Stimulated activated naive CD4-positive, alpha-beta T cell treated with Interleukin-2 at 50 U/mL for 16 hours (primary cell): ENCODE data around the gene SCAMP3.
A peak's percentile ranks its signal among the peaks of the same experiment; 100 is the strongest.
"Not testable (repeated sequence)": the region's sequence is repeated elsewhere in the genome, so short reads cannot be mapped to it uniquely, and the experiment has no call there.

Source experiments
- DNase-seq: peaks from one replicate; lab custom pipeline; 2025; lab: John Stamatoyannopoulos, UW

SCAMP3 gene

DNA sequence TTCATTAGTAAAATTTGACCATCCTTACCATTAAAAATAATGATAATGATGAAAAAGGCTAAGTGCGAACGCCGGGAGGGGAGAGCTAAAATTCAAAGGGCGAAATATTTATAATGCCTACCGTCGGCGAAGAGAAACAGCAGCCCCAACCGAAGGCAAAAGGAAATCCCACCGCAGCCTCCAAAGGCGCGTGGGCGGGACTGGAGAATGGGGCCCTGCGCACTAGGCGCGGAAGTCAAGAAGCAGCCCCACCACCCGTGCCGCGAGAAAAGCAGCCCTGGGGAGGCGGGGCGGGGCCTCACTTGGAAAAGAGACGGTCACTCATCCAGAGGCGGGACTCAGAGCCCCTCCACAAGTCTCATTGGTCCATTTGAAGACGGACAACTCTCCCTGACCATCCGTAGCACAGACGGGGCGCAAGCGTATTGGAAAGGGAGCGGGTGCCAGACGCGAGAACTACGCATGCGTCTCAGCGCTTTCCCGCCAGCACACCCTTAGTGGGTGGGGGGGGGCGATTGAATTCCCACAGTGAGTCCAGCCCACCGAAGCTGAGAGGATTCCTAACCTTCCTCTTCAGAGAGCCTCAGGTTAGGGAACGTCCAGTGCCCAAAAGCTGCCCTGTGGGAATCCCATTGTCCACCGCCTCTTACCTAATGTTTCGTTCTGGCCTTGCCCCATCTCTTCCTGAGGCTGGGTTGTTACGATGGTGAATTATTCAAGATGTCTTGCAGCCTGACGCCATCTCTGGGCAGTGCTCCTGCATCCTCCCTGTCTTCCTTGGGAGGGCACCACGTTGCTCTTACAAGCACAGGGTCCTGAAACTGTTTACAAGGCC lies 34.7 kb downstream of the SCAMP3 start:
- DNase-seq, result peak; percentile 99

- peak; percentile 58 for DNase-seq
Observed at GRCh38 chr1:155226910-155227260, 35.3 kb downstream of the SCAMP3 start.

- DNase-seq, result peak; percentile 81
Observed at GRCh38 chr1:155226188-155226909, 35.8 kb downstream of the SCAMP3 start.

DNA sequence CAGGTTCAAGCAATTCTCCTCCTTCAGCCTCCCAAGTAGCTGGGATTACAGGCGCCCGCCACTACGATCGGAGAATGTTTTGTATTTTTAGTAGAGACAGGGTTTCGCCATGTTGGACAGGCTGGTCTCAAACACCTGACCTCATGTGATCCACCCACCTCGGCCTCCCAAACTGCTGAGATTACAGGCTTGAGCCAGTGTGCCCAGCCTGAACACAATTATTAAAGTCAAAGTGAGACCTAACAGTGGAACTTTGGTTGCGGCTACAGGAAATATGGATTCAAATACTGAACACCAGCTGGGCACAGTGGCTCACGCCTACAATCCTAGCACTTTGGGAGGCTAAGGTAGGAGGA lies 36.8 kb downstream of the SCAMP3 start:
- not testable (repeated sequence) for DNase-seq

- no peak for DNase-seq
Observed at GRCh38 chr1:155223047-155223446, 39.1 kb downstream of the SCAMP3 start.

GRCh38 chr1:155220211-155220965 lies 41.8 kb downstream of the SCAMP3 start:
- DNase-seq, result not testable (repeated sequence)

DNA sequence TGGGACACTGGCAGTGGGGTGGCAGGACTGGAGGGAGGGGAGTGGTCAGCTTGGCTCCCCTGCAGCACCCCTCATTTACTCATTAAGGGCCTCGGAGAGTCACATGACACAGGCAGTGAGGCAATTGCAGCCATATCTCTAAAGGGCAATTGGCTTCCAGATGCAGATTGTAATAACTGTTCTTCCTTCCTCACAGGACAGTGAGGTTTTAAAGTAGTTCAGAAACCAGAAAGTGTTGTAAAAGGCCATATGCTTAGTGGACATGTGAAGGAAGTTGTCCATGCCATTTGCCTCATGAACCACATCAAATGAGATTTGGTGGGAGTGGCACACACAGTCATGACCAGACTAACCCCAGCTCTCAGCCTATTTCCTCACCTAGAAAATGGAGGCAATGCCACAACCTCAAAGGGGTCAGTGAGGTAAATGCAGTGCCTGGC lies 42.5 kb downstream of the SCAMP3 start:
- no peak for DNase-seq

GRCh38 chr1:155218854-155219591 lies 43.1 kb downstream of the SCAMP3 start:
- DNase-seq, result no peak

GRCh38 chr1:155214702-155215101 lies 47.5 kb downstream of the SCAMP3 start:
- not testable (repeated sequence) for DNase-seq

DNA sequence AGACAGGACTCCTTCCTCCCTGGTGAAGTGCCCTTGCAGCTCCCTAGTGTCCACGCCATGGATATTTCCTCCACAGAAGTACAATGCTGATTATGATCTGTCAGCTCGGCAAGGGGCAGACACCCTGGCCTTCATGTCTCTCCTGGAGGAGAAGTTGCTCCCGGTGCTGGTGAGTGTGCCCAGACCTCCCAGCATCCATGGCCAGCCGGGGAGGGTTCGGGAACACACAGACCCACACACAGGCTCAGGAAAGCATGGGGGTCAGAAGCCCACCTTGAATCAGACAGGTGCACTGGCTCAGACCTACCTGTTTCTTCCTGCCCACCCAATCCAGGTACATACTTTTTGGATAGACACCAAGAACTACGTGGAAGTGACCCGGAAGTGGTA lies 50.1 kb downstream of the SCAMP3 start:
- DNase-seq, result not testable (repeated sequence)

DNA sequence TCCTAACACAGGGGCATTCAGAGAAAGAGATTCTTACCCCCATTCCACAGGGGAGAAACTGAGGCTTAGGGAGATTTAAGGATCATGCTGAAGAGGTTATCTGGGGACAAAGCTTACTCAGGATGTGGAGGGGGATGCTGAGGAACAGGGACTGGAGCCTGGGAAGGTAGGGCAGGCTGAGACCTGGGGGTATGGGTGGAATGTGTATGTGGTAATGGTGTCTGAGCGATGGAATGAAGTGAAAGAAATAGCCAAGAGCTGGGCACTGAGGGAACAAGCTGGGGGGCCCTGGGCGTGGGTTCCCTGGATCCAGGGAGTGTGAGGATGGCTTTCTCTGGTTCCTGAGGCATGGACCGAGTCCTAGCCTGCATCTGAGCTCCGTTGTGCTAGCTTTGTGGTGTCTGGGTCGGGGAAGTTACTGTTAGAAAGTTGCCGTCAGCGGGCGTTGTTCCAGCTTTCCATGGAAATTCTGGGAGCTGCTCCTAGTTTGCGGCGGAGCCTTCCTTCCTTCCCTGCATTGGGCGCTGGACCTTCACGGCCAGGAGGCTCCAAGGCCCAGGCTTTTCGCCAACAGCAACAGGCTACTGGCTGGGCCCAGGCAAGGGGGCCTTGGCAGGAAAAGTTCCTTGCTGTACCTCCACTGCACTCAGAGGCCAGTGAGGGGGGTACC lies 50.6 kb downstream of the SCAMP3 start:
- not testable (repeated sequence) for DNase-seq

GRCh38 chr1:155210314-155211104 lies 51.7 kb downstream of the SCAMP3 start:
- no peak for DNase-seq

- DNase-seq, result no peak
Observed at GRCh38 chr1:155209312-155209721, 52.8 kb downstream of the SCAMP3 start.

DNA sequence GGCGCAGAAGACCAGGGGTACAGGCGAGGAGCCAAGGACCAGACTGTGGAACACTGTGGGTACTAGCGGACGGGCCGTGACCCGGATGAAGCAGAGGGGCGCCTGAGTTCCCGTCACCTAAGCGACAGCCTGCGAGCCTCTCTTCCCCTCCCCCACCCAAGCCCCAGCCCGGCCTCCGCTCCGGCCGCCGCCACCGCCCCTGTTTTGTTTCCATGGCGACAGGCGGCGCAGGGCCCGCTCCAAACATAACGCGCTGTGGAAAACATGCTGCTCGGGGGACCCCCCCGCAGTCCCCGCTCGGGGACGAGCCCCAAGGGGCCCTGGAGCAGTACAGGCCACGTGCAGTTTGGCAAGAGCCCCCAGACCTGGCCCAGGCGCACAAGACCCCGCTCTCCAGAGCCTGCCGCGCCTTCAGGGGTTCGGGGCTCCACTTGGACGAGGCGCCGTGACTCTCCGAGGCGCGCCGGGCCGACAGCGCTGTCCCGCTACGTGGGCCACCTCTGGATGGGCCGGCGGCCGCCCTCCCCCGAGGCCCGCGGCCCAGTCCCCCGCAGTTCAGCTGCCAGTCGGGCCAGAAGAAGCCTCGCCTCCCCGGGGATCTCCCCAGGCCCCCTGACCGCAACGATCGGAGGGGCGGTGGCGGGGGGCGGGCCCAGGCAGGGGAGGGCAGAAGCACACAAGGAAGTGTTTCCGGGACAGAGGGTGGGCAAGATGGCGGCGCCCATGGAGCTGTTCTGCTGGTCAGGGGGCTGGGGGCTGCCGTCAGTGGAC lies 53.4 kb downstream of the SCAMP3 start, which contains the start of gene MTX1:
MTX1 (plus strand) TSS at position 155 of the 771 bp plus-strand sequence; CDS start at position 265, 110 bp downstream.
- peak; percentile 87 for DNase-seq

DNA sequence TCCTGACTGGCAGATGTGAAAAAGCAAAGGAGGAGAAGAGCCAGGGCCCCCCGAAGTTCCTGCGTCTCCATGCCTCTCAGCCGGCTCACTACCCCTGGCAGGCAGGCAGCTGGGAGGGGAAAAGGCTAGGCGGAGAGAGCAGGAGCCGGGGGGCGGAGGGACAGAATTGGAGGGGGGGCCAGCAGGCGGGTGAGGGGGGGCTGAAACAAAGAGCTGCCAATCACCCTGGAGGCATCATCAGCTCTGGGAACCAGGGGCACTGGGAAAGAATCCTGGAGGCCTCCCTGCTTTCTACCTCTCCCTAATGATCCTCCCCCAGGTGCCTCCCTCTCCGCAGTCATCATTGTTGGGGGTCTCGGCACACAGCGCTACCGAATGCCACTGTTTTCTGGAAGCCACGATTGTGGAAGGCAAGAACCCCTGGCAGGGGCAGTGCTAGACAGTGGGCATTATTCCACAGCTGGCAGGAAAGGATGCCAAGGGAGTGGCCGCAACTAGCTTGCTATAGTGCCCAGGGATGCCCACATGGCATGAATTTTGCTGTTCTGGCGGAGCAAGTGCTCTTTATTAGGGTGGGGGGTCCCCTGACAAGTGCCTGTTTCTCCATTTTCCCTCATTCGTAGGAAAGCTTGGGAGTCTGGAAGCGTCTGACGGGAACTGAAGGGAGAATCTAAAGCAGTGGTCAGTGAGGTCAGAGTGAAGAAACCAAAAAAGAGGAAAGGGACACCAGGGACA lies 54.2 kb downstream of the SCAMP3 start, which contains the start of gene THBS3:
THBS3 (minus strand) TSS at position 92 of the 735 bp plus-strand sequence; CDS start at position 71, 21 bp downstream.
- no peak for DNase-seq

GRCh38 chr1:155206891-155207805 lies 55.0 kb downstream of the SCAMP3 start:
- DNase-seq, result peak; percentile 85
